Measurements from ENCODE around the gene LINGO1. TPM values are rescaled to one million over a fixed set of nuclear protein-coding genes. Genes with fewer than 3 reads are reported as not detected.

LINGO1 gene
- total RNA-seq, 4 donors from 2014 or later, result 0.49 to 1.1 (median 0.54) TPM

GRCh38 chr15:77672135-77672534 lies 39.4 kb upstream of the LINGO1 start:
- TF ChIP-seq, protein P1, sequence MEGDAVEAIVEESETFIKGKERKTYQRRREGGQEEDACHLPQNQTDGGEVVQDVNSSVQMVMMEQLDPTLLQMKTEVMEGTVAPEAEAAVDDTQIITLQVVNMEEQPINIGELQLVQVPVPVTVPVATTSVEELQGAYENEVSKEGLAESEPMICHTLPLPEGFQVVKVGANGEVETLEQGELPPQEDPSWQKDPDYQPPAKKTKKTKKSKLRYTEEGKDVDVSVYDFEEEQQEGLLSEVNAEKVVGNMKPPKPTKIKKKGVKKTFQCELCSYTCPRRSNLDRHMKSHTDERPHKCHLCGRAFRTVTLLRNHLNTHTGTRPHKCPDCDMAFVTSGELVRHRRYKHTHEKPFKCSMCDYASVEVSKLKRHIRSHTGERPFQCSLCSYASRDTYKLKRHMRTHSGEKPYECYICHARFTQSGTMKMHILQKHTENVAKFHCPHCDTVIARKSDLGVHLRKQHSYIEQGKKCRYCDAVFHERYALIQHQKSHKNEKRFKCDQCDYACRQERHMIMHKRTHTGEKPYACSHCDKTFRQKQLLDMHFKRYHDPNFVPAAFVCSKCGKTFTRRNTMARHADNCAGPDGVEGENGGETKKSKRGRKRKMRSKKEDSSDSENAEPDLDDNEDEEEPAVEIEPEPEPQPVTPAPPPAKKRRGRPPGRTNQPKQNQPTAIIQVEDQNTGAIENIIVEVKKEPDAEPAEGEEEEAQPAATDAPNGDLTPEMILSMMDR (IDR thresholded peaks at IDR 0.05; ENCODE audit: low read depth), result no peak

- TF ChIP-seq, protein P1 (IDR thresholded peaks at IDR 0.05; ENCODE audit: low read depth), result no peak
Observed at GRCh38 chr15:77671362-77672056, 38.8 kb upstream of the LINGO1 start.

DNA sequence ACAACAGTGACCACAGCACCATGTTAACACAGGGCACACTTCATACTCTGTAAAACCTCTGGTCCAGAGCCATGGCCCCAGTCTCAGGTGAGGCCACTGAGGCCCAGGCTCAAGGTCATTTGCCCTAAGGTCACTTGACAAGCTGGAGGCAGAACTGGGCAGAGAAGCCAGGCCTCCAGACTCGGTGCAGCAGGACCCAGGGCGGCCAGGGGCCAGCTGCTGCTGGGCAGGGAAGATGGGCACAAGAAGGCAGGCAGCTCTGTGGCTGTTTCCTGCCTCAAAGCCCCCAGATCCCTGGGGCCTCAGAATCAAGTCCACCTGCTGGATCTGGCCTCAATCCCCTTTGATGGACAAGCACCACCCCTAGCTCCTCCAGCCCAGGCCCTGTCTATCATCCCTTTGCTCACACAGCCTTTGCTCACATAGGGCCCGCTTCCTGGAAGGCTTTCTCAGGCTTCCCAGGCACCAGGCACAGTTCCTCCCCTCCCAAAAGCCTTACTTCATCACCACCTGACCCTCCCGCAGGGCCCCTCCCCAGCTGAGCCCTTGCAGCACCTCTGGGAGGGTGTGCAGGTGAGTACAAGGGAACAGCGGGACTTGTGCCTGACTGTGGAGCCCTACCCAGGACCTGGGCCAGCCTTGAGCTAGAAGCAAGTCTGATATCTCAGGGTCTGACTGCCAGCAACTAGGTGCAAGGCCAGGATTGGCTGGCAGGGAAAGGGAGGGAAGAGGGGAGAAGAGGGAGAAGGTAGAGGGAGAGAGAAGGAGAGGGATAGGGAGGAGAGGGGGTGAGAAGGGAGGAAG lies 38.0 kb upstream of the LINGO1 start:
- TF ChIP-seq, protein P1 (IDR thresholded peaks at IDR 0.05; ENCODE audit: low read depth), result no peak

- TF ChIP-seq, protein P1 (IDR thresholded peaks at IDR 0.05; ENCODE audit: low read depth), result no peak
Observed at GRCh38 chr15:77669896-77670295, 37.2 kb upstream of the LINGO1 start.

GRCh38 chr15:77667338-77668234 lies 34.9 kb upstream of the LINGO1 start:
- TF ChIP-seq, protein P1 (IDR thresholded peaks at IDR 0.05; ENCODE audit: low read depth), result no peak

DNA sequence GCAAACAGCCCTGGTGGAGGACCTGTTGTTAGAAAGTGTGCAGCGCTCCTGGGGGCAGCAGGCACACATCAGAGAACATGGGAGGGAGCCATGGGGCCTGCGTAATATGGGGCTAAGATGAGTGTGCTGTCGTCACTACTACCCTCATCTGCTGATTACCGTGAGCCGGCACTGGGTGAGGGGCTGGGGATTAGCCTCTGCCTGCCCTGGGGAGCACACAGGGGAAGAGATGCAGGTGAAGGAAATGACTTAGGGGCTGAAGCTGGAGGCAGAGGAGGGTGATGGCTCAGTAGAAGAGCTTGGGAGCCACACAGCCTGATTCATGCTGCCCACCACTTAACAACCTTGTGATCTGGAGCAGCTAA lies 33.6 kb upstream of the LINGO1 start:
- TF ChIP-seq, protein P1 (IDR thresholded peaks at IDR 0.05; ENCODE audit: low read depth), result no peak

Measured in subcutaneous adipose tissue (tissue), 4 donors.